MM.1S (cell line): ENCODE results near the gene ACCS.

Experiments
- DNase-seq: peaks from one replicate; pipeline ENCODE4 v3.0.0-alpha.2; 2015
- H2AFZ ChIP-seq: fragments of 300-600 bp; sonication (generic); 2 replicates; pipeline ENCODE4 v1.6.0; 2016; ENCODE audit warnings: antibody characterized with exemption, low read length
- H3F3A ChIP-seq: fragments of 300-600 bp; sonication (generic); 2 replicates; pipeline ENCODE4 v1.6.1; 2016; ENCODE audit warnings: mild to moderate bottlenecking, antibody characterized with exemption, low read length, moderate library complexity, mixed read lengths; ENCODE audit not compliant: insufficient read depth
- H3K27ac ChIP-seq: fragments of 300-600 bp; sonication (generic); 2 replicates; pipeline ENCODE4 v1.5.1; 2016; ENCODE audit warnings: mild to moderate bottlenecking, low read length
- H3K27me3 ChIP-seq: fragments of 300-600 bp; sonication (generic); replicated peaks from 2 replicates; pipeline ENCODE4 v1.6.0; 2016; ENCODE audit warnings: low read length; ENCODE audit not compliant: insufficient read depth
- H3K36me3 ChIP-seq: fragments of 300-600 bp; sonication (generic); replicated peaks from 2 replicates; pipeline ENCODE4 v1.6.1; 2016; ENCODE audit warnings: mild to moderate bottlenecking, low read length, mixed read lengths; ENCODE audit not compliant: insufficient read depth
- H3K4me1 ChIP-seq: fragments of 300-600 bp; sonication (generic); 2 replicates; pipeline ENCODE4 v1.6.1; 2016; ENCODE audit warnings: low read length, mixed read lengths
- H3K4me2 ChIP-seq: fragments of 300-600 bp; sonication (generic); 2 replicates; pipeline ENCODE4 v1.6.0; 2016; ENCODE audit warnings: low read depth, low read length
- H3K4me3 ChIP-seq: fragments of 300-600 bp; sonication (generic); 2 replicates; pipeline ENCODE4 v1.5.1; 2016; ENCODE audit warnings: low read length, mixed read lengths
- H3K79me2 ChIP-seq: fragments of 300-600 bp; sonication (generic); 2 replicates; pipeline ENCODE4 v1.6.1; 2016; ENCODE audit warnings: mixed run types, low read length, mixed read lengths
- H3K9ac ChIP-seq: fragments of 300-600 bp; sonication (generic); 2 replicates; pipeline ENCODE4 v1.6.1; 2016; ENCODE audit warnings: low read length, mixed read lengths
- H3K9me2 ChIP-seq: fragments of 300-600 bp; sonication (generic); replicated peaks from 2 replicates; pipeline ENCODE4 v1.6.1; 2016; ENCODE audit warnings: mild to moderate bottlenecking, low read length, mixed read lengths; ENCODE audit not compliant: insufficient read depth
- H3K9me3 ChIP-seq: fragments of 300-600 bp; sonication (generic); replicated peaks from 2 replicates; pipeline ENCODE4 v1.6.1; 2016; ENCODE audit warnings: mild to moderate bottlenecking, low read length, mixed read lengths; ENCODE audit not compliant: insufficient read depth
- H4K20me1 ChIP-seq: fragments of 300-600 bp; sonication (generic); 2 replicates; pipeline ENCODE4 v1.6.1; 2016; ENCODE audit warnings: mild to moderate bottlenecking, low read length, moderate library complexity, mixed read lengths; ENCODE audit not compliant: insufficient read depth
- EZH2 ChIP-seq: fragments of 300-600 bp; sonication (generic); optimal IDR thresholded peaks from 2 replicates; pipeline ENCODE3; 2017; ENCODE audit warnings: low read depth, mild to moderate bottlenecking, antibody characterized with exemption, low read length, mixed read lengths
- EZH2phosphoT487 ChIP-seq: fragments of 300-600 bp; sonication (generic); IDR thresholded peaks from 2 replicates; pipeline ENCODE4 v1.6.1; 2018; ENCODE audit warnings: antibody characterized with exemption, low read length
- TF ChIP-seq, protein P1 (sequence below): fragments of 300-600 bp; sonication (generic); IDR thresholded peaks from 2 replicates; pipeline ENCODE4 v1.5.1; 2016; ENCODE audit warnings: antibody characterized with exemption, low read length, mixed read lengths

ACCS gene

DNA sequence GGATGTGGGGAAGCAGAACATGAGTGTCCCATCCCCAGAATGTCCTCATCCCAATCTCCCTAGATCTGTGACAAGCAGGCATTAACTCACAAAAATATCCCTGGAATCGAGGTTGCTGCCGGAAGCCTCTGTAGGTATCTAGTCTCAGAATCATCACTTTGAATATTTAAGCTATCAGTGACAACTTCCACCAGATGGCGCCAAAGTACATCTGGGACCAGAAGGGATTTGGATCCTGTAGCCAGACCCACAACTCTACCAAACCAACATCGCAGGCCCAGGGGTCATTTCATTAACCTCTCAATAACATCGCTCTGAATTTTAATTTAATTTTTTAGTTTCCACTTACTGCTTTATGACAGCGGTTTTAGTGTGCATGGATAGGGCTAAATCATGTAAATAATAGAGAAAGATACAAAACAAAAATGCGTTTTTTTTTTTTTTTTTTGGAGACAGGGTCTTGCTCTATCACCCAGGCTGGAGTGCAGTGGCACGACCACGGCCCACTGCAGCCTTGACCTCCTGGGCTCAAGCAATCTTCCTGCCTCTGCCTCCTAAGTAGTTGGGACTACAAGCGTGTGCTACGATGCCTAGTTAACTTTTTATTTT, 28.3 kb downstream of the ACCS start:
- TF ChIP-seq EZH2phosphoT487 (no peak), EZH2 (no peak)
- TF ChIP-seq, protein P1, sequence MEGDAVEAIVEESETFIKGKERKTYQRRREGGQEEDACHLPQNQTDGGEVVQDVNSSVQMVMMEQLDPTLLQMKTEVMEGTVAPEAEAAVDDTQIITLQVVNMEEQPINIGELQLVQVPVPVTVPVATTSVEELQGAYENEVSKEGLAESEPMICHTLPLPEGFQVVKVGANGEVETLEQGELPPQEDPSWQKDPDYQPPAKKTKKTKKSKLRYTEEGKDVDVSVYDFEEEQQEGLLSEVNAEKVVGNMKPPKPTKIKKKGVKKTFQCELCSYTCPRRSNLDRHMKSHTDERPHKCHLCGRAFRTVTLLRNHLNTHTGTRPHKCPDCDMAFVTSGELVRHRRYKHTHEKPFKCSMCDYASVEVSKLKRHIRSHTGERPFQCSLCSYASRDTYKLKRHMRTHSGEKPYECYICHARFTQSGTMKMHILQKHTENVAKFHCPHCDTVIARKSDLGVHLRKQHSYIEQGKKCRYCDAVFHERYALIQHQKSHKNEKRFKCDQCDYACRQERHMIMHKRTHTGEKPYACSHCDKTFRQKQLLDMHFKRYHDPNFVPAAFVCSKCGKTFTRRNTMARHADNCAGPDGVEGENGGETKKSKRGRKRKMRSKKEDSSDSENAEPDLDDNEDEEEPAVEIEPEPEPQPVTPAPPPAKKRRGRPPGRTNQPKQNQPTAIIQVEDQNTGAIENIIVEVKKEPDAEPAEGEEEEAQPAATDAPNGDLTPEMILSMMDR, result peak; percentile 73
- Histone ChIP-seq H3K27ac (no peak overlapping the region), H3K4me1 (peaks cover 10% of the 10 kb centered on the region), H3K4me2 (no peak overlapping the region), H3K9me2 (no peaks in the 10 kb centered on the region), H3K27me3 (no peaks in the 10 kb centered on the region), H3K79me2 (peaks cover 18% of the 10 kb centered on the region), H3K4me3 (no peak overlapping the region), H2AFZ (no peak overlapping the region), H3K9ac (no peak overlapping the region), H4K20me1 (no peaks in the 10 kb centered on the region; the same call in 1 of the 2 replicates), H3K36me3 (no peaks in the 10 kb centered on the region), H3K9me3 (no peaks in the 10 kb centered on the region), H3F3A (no peaks in the 10 kb centered on the region)
- DNase-seq, result peak; percentile 84

DNA sequence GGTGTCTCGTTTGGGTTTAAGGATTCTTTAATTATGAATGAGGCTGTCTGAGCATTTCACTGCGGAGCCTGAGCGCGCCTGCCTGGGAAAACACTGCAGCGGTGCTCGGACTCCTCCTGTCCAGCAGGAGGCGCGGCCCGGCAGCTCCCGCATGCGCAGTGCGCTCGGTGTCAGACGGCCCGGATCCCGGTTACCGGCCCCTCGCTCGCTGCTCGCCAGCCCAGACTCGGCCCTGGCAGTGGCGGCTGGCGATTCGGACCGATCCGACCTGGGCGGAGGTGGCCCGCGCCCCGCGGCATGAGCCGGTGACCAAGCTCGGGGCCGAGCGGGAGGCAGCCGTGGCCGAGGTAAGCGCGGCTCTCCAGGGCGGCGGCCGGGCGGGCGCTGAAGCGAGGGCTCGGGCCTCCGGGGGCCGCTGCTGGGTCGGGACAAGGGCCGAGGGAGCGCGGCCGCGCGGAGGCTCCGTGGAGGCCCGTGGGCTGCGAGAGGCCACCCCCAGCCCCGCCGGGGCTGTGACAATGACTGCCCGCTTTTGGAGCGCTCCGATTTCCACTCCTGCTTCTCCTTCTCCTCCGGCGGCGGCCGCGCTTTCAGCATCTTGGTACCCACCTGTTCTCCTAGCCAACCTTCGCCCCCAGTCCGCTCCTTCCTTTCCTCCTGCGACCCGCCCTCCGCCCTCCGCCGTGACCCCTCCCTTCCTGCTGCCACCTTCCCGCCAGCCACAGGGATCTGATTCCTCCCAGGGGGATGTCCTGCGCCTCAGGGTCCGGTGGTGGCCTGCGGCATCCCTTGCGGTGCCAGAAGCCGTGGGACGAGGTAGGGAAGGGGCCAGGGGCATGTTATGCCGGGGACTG, 29.7 kb downstream of the ACCS start, which contains the start of gene EXT2:
Gene EXT2 (plus strand): TSS at position 173 of the 854 bp plus-strand sequence. CDS start 12,035 bp downstream, outside the sequence.
- Histone ChIP-seq H3K4me2 (peak within 1 kb of the TSS; percentile 96), H3K27ac (no peak within 1 kb of the TSS)

DNA sequence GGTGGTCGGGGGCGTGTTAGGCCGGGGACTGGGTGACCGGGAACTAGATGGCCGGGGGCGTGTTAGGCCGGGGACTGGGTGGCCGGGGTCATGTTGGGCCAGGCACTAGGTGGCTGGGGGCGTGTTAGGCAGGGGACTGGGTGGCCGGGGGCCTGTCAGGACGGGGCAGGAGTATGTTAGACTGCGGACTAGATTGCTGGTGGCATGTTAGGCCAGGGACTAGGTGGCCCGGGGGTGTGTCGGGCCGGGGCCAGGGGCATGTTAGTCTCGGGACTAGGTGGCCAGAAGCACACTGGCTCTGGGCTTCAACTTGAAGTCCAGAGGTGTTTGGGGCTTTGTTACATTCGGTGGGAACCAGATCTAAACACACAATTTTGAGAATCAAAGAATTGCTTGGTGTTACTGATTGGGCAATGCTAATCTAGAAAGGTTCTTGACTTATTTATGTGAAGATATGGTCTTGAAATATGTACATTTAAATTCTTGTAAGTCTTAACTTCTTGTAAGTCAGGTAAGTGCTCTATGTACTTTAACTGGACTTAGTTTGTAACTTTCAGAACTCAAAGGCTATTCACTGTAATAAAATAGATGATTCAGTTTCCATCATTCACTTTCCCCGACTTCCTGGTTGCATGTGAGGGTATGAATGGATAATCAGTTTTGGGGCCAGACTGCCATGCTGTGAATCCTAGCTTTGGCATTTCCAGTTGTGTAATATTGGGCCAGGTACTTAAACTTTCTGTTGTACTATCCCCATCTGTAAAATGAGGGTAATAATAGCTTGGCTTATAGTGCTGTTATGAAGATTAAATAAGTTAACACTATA, 30.5 kb downstream of the ACCS start:
- Histone ChIP-seq H3K9me3 (no peaks in the 10 kb centered on the region), H3K27me3 (no peaks in the 10 kb centered on the region), H3K36me3 (no peaks in the 10 kb centered on the region), H3K4me3 (peak overlapping the region; percentile 96), H3K4me1 (peaks cover 10% of the 10 kb centered on the region), H2AFZ (peak overlapping the region; percentile 86), H4K20me1 (no peaks in the 10 kb centered on the region; the same call in 1 of the 2 replicates), H3K27ac (no peak overlapping the region), H3K79me2 (peaks cover 18% of the 10 kb centered on the region), H3K9me2 (no peaks in the 10 kb centered on the region), H3F3A (no peaks in the 10 kb centered on the region), H3K4me2 (peak overlapping the region; percentile 96), H3K9ac (peak overlapping the region; percentile 73)
- TF ChIP-seq, protein P1, result no peak
- TF ChIP-seq EZH2phosphoT487 (no peak), EZH2 (no peak)
- no peak for DNase-seq

More for the DNA sequence above, 29.7 kb downstream of the ACCS start, which contains the start of gene EXT2:
- H3K4me3 ChIP-seq, result peak within 1 kb of the TSS; percentile 96
- no peaks in the 10 kb centered on the region for H3K27me3 ChIP-seq
- peaks cover 18% of the 10 kb centered on the region for H3K79me2 ChIP-seq
- H3K4me1 ChIP-seq, result peaks cover 10% of the 10 kb centered on the region
- no peaks in the 10 kb centered on the region for H3K9me3 ChIP-seq
- no peaks in the 10 kb centered on the region; the same call in 1 of the 2 replicates for H4K20me1 ChIP-seq
- H3K9me2 ChIP-seq, result no peaks in the 10 kb centered on the region
- peak within 1 kb of the TSS; percentile 73 for H3K9ac ChIP-seq
- H3F3A ChIP-seq, result no peaks in the 10 kb centered on the region
- DNase-seq, result peak; percentile 91
- TF ChIP-seq, protein P1, result peak; percentile 79
- TF ChIP-seq EZH2phosphoT487 (no peak), EZH2 (no peak)
- no peaks in the 10 kb centered on the region for H3K36me3 ChIP-seq
- H2AFZ ChIP-seq, result peak within 1 kb of the TSS; percentile 86
